Astrocyte (in vitro differentiated cells and primary cell): ENCODE measurements around the gene CCDC181. TPM values are rescaled to one million over a fixed set of nuclear protein-coding genes. Genes with fewer than 3 reads are reported as not detected.

Experiments
- DNase-seq: peaks from one replicate; pipeline ENCODE4 v3.0.0-alpha.2; 2010; ENCODE audit warnings: low read depth
- FAIRE-seq: peaks from 2 replicates; lab custom pipeline; 2011; peaks lifted over from hg19 to GRCh38; lab: Jason Lieb, UNC
- H2AFZ ChIP-seq: 2 replicates; pipeline ENCODE4 v1.6.0; 2012; ENCODE audit warnings: low read depth, low read length, inconsistent platforms
- H3K27ac ChIP-seq: 2 replicates; pipeline ENCODE4 v1.5.1; 2011; ENCODE audit warnings: low read depth, low read length, inconsistent platforms
- H3K27me3 ChIP-seq: 2 replicates; pipeline ENCODE4 v1.6.0; 2011; ENCODE audit warnings: low read length, inconsistent platforms; ENCODE audit not compliant: insufficient read depth
- H3K36me3 ChIP-seq: 2 replicates; pipeline ENCODE4 v1.5.1; 2011; ENCODE audit warnings: low read length, inconsistent platforms; ENCODE audit not compliant: insufficient read depth
- H3K4me1 ChIP-seq: 2 replicates; pipeline ENCODE4 v1.5.1; 2011; ENCODE audit warnings: low read length, inconsistent platforms; ENCODE audit not compliant: insufficient read depth
- H3K4me2 ChIP-seq: 2 replicates; pipeline ENCODE4 v1.6.0; 2012; ENCODE audit warnings: low read length, inconsistent platforms
- H3K4me3 ChIP-seq: 2 replicates; pipeline ENCODE4 v1.5.1; 2011; ENCODE audit warnings: low read depth, mild to moderate bottlenecking, low read length, inconsistent platforms; ENCODE audit not compliant: insufficient read depth
- H3K79me2 ChIP-seq: 2 replicates; pipeline ENCODE4 v1.6.0; 2012; ENCODE audit warnings: mild to moderate bottlenecking, low read length, inconsistent platforms; ENCODE audit not compliant: insufficient read depth
- H3K9ac ChIP-seq: 2 replicates; pipeline ENCODE4 v1.6.0; 2012; ENCODE audit warnings: mild to moderate bottlenecking, low read length, inconsistent platforms
- H3K9me3 ChIP-seq: 2 replicates; pipeline ENCODE4 v1.5.1; 2012; ENCODE audit warnings: low read depth, mild to moderate bottlenecking, low read length, inconsistent platforms; ENCODE audit not compliant: insufficient read depth
- H4K20me1 ChIP-seq: 2 replicates; pipeline ENCODE4 v1.6.0; 2012; ENCODE audit warnings: low read length, inconsistent platforms; ENCODE audit not compliant: insufficient read depth
- H3K27ac Mint-ChIP-seq: one replicate; pipeline ENCODE4 v1.8.0; 2021; ENCODE audit warnings: mild to moderate bottlenecking, mixed read lengths; ENCODE audit not compliant: unreplicated experiment
- H3K27me3 Mint-ChIP-seq: one replicate; pipeline ENCODE4 v1.8.0; 2021; ENCODE audit warnings: low read depth, mixed read lengths; ENCODE audit not compliant: unreplicated experiment
- H3K36me3 Mint-ChIP-seq: one replicate; pipeline ENCODE4 v1.8.0; 2021; ENCODE audit warnings: low read depth, mixed read lengths; ENCODE audit not compliant: unreplicated experiment
- H3K4me1 Mint-ChIP-seq: one replicate; pipeline ENCODE4 v1.8.0; 2021; ENCODE audit warnings: low read depth, mixed read lengths; ENCODE audit not compliant: unreplicated experiment
- H3K4me3 Mint-ChIP-seq: one replicate; pipeline ENCODE4 v1.8.0; 2021; ENCODE audit warnings: mild to moderate bottlenecking, moderate library complexity, mixed read lengths; ENCODE audit not compliant: unreplicated experiment
- H3K9me3 Mint-ChIP-seq: one replicate; pipeline ENCODE4 v1.8.0; 2021; ENCODE audit warnings: mild to moderate bottlenecking, mixed read lengths; ENCODE audit not compliant: unreplicated experiment
- CTCF ChIP-seq: IDR thresholded peaks from 2 replicates; pipeline ENCODE4 v1.5.1; 2011; ENCODE audit warnings: low read depth, mild to moderate bottlenecking, inconsistent platforms, low read length, moderate library complexity; ENCODE audit not compliant: insufficient read depth
- EZH2 ChIP-seq: IDR thresholded peaks from 2 replicates; pipeline ENCODE4 v1.6.1; 2012; ENCODE audit warnings: mild to moderate bottlenecking, low read length, inconsistent platforms; ENCODE audit not compliant: insufficient read depth
- total RNA-seq: library from RNA; stranded (reverse); gene quantifications from 2 replicates; pipeline ENCODE4 v1.2.1, GENCODE V29; 2021

Gene CCDC181
- total RNA-seq, 1 donor from 2014 or later, result 1.5 TPM

- H3K27me3 ChIP-seq, result no peaks in the 10 kb centered on the region
- Mint-ChIP-seq H3K27ac (no peak overlapping the region), H3K36me3 (no peaks in the 10 kb centered on the region), H3K4me1 (no peaks in the 10 kb centered on the region), H3K27me3 (no peaks in the 10 kb centered on the region), H3K4me3 (no peak overlapping the region), H3K9me3 (peaks cover 4% of the 10 kb centered on the region)
- H4K20me1 ChIP-seq, result no peaks in the 10 kb centered on the region
- no peaks in the 10 kb centered on the region for H3K36me3 ChIP-seq
- FAIRE-seq, result no peak
- no peak for DNase-seq
- no peak overlapping the region for H3K27ac ChIP-seq
- no peak overlapping the region for H3K4me2 ChIP-seq
- no peak overlapping the region for H3K4me3 ChIP-seq
- peaks cover 5% of the 10 kb centered on the region for H3K4me1 ChIP-seq
- H3K79me2 ChIP-seq, result no peaks in the 10 kb centered on the region
- H3K9ac ChIP-seq, result no peak overlapping the region
- TF ChIP-seq EZH2 (no peak), CTCF (no peak)
- H2AFZ ChIP-seq, result no peak overlapping the region
- no peaks in the 10 kb centered on the region for H3K9me3 ChIP-seq
Measured at GRCh38 chr1:169461390-169462000, 34.2 kb upstream of the CCDC181 start.

GRCh38 chr1:169460191-169460833 lies 33.0 kb upstream of the CCDC181 start:
- Histone ChIP-seq H3K4me1 (peaks cover 5% of the 10 kb centered on the region), H4K20me1 (no peaks in the 10 kb centered on the region), H3K27ac (no peak overlapping the region), H3K9me3 (no peaks in the 10 kb centered on the region), H3K27me3 (no peaks in the 10 kb centered on the region), H3K4me2 (peak overlapping the region; percentile 85), H3K4me3 (peak overlapping the region; percentile 53), H3K79me2 (no peaks in the 10 kb centered on the region), H3K9ac (peak overlapping the region; percentile 45), H3K36me3 (no peaks in the 10 kb centered on the region), H2AFZ (peak overlapping the region; percentile 76)
- H3K36me3 Mint-ChIP-seq, result no peaks in the 10 kb centered on the region
- DNase-seq (peak; percentile 75), FAIRE-seq (no peak)
- no peaks in the 10 kb centered on the region for H3K4me1 Mint-ChIP-seq
- TF ChIP-seq CTCF (no peak), EZH2 (no peak)
- no peak overlapping the region for H3K4me3 Mint-ChIP-seq
- no peaks in the 10 kb centered on the region for H3K27me3 Mint-ChIP-seq
- no peak overlapping the region for H3K27ac Mint-ChIP-seq
- peaks cover 4% of the 10 kb centered on the region for H3K9me3 Mint-ChIP-seq

GRCh38 chr1:169457443-169457842 lies 30.2 kb upstream of the CCDC181 start:
- H3K36me3 ChIP-seq, result no peaks in the 10 kb centered on the region

More at GRCh38 chr1:169457443-169457842, 30.2 kb upstream of the CCDC181 start:
- TF ChIP-seq CTCF (no peak), EZH2 (no peak)
- Mint-ChIP-seq H3K4me3 (no peak overlapping the region), H3K27ac (no peak overlapping the region), H3K27me3 (no peaks in the 10 kb centered on the region), H3K9me3 (peaks cover 4% of the 10 kb centered on the region), H3K4me1 (no peaks in the 10 kb centered on the region), H3K36me3 (no peaks in the 10 kb centered on the region)
- Histone ChIP-seq H4K20me1 (no peaks in the 10 kb centered on the region), H3K27ac (no peak overlapping the region), H3K9me3 (no peaks in the 10 kb centered on the region), H3K4me3 (no peak overlapping the region), H3K4me1 (peaks cover 5% of the 10 kb centered on the region), H3K79me2 (no peaks in the 10 kb centered on the region), H3K4me2 (no peak overlapping the region), H2AFZ (no peak overlapping the region), H3K27me3 (no peaks in the 10 kb centered on the region), H3K9ac (no peak overlapping the region)
- no peak for DNase-seq
- FAIRE-seq, result no peak
